HFF-Myc (cell line): ENCODE results near the gene RNASE13.

Experiments used
- DNase-seq: peaks from one replicate; pipeline ENCODE4 v3.0.0-alpha.2; 2011; ENCODE audit warnings: low read depth; ENCODE audit errors: extremely low read depth
- H3K4me3 ChIP-seq: replicated peaks from 2 replicates; pipeline ENCODE4 v1.5.1; 2011; ENCODE audit warnings: low read depth, mild to moderate bottlenecking, control low read depth, low read length
- CTCF ChIP-seq: IDR thresholded peaks from 2 replicates; pipeline ENCODE4 v1.5.1; 2012; ENCODE audit warnings: mild to moderate bottlenecking, low read depth, low read length, control low read depth; ENCODE audit errors: missing control alignments

Gene RNASE13

GRCh38 chr14:21053184-21054122, 18.8 kb upstream of the RNASE13 start:
- DNase-seq, result no peak
- H3K4me3 ChIP-seq, result no peak overlapping the region
- TF ChIP-seq CTCF, result no peak

GRCh38 chr14:21050597-21050996, 16.0 kb upstream of the RNASE13 start:
- no peak for TF ChIP-seq CTCF
- H3K4me3 ChIP-seq, result no peak overlapping the region

GRCh38 chr14:21049271-21049673, 14.7 kb upstream of the RNASE13 start:
- no peak overlapping the region for H3K4me3 ChIP-seq
- TF ChIP-seq CTCF, result no peak
- DNase-seq, result no peak

More at GRCh38 chr14:21050597-21050996, 16.0 kb upstream of the RNASE13 start:
- no peak for DNase-seq

- no peak for DNase-seq
- no peak for TF ChIP-seq CTCF
- H3K4me3 ChIP-seq, result no peak overlapping the region
These were observed 14.0 kb upstream of the RNASE13 start for GRCh38 chr14:21048638-21049037.

GRCh38 chr14:21047378-21047781, 12.8 kb upstream of the RNASE13 start:
- H3K4me3 ChIP-seq, result no peak overlapping the region
- no peak for TF ChIP-seq CTCF
- no peak for DNase-seq

GRCh38 chr14:21043974-21044618, 9.5 kb upstream of the RNASE13 start:
- H3K4me3 ChIP-seq, result no peak overlapping the region
- DNase-seq, result no peak
- TF ChIP-seq CTCF, result no peak
